Endodermal cell (in vitro differentiated cells): Measurements from ENCODE around the gene KRTAP12-1. TPM values are rescaled to one million over a fixed set of nuclear protein-coding genes. Genes with fewer than 3 reads are reported as not detected.

Experiments used
- DNase-seq: peaks from one replicate; pipeline ENCODE4 v3.0.0-alpha.2; 2017
- H3K27ac ChIP-seq: 2 replicates; pipeline ENCODE4 v1.5.1; 2013; ENCODE audit warnings: mild to moderate bottlenecking, low read depth, low read length, moderate library complexity
- H3K27me3 ChIP-seq: 2 replicates; pipeline ENCODE4 v1.6.1; 2013; ENCODE audit warnings: mild to moderate bottlenecking, low read length, moderate library complexity; ENCODE audit not compliant: insufficient read depth, control insufficient read depth, poor library complexity, severe bottlenecking
- H3K36me3 ChIP-seq: 2 replicates; pipeline ENCODE4 v1.7.0; 2013; ENCODE audit warnings: mild to moderate bottlenecking, low read length, moderate library complexity; ENCODE audit not compliant: control insufficient read depth, insufficient read depth
- H3K4me1 ChIP-seq: one replicate; pipeline ENCODE4 v1.7.0; 2013; ENCODE audit warnings: low read length; ENCODE audit not compliant: control insufficient read depth, insufficient read depth
- H3K4me3 ChIP-seq: 2 replicates; pipeline ENCODE4 v1.5.1; 2013; ENCODE audit warnings: mild to moderate bottlenecking, low read length, moderate library complexity
- H3K9ac ChIP-seq: 2 replicates; pipeline ENCODE4 v1.6.1; 2013; ENCODE audit warnings: mild to moderate bottlenecking, low read length, moderate library complexity; ENCODE audit not compliant: poor library complexity, severe bottlenecking; ENCODE audit errors: extremely low read depth
- H3K9me3 ChIP-seq: 2 replicates; pipeline ENCODE4 v1.6.1; 2013; ENCODE audit warnings: mild to moderate bottlenecking, low read length, moderate library complexity; ENCODE audit not compliant: control insufficient read depth
- H3K27ac Mint-ChIP-seq: 2 replicates; pipeline ENCODE4 v1.8.0; 2020; ENCODE audit warnings: mixed read lengths
- H3K27me3 Mint-ChIP-seq: 2 replicates; pipeline ENCODE4 v1.8.0; 2021; ENCODE audit warnings: mild to moderate bottlenecking, mixed read lengths; ENCODE audit not compliant: insufficient read depth
- H3K36me3 Mint-ChIP-seq: 2 replicates; pipeline ENCODE4 v1.8.0; 2020; ENCODE audit warnings: low read depth, mixed read lengths
- H3K4me1 Mint-ChIP-seq: 2 replicates; pipeline ENCODE4 v1.8.0; 2020; ENCODE audit warnings: mixed read lengths
- H3K4me3 Mint-ChIP-seq: 2 replicates; pipeline ENCODE4 v1.8.0; 2020; ENCODE audit warnings: mild to moderate bottlenecking, moderate library complexity, mixed read lengths
- H3K9me3 Mint-ChIP-seq: 2 replicates; pipeline ENCODE4 v1.8.0; 2020; ENCODE audit warnings: mild to moderate bottlenecking, mixed read lengths
- WGBS, 2 experiments: methylation state at CpG; one replicate each; pipeline versions ENCODE4 v1.1.5 to v1.1.7; 2013; ENCODE audit warnings: missing lambda C conversion rate in 2 of 2, mixed read lengths in 1 of 2; ENCODE audit not compliant: insufficient coverage in 1 of 2, insufficient read length in 1 of 2; 5-methylcytosine and 5-hydroxymethylcytosine counted together
- total RNA-seq, 2 donors: library from RNA; stranded (reverse); fragmentation: NEBNext Ultra II Directional in 1 of 2; extraction: Animal tissue kit (Norgen Biotek cat#: 25700) in 1 of 2; gene quantifications; 2 replicates in 1 of 2; 3 replicates in 1 of 2; pipeline ENCODE4 v1.2.1, GENCODE V29; 2021
- TF ChIP-seq, protein P1 (sequence below): fragments of 200-600 bp; sonication (generic); conservative IDR thresholded peaks from 2 replicates; pipeline ENCODE4 v1.5.0; 2021; ENCODE audit warnings: antibody characterized with exemption, mild to moderate bottlenecking

KRTAP12-1 gene
- total RNA-seq, 2 donors from 2014 or later = not detected

- Histone ChIP-seq H3K9ac (no peak overlapping the region), H3K27ac (no peak overlapping the region), H3K4me3 (no peak overlapping the region), H3K4me1 (no peaks in the 10 kb centered on the region), H3K9me3 (no peaks in the 10 kb centered on the region), H3K36me3 (no peaks in the 10 kb centered on the region), H3K27me3 (no peaks in the 10 kb centered on the region)
- Mint-ChIP-seq H3K36me3 (no peaks in the 10 kb centered on the region), H3K4me3 (no peak overlapping the region), H3K9me3 (no peaks in the 10 kb centered on the region), H3K4me1 (peaks cover 8% of the 10 kb centered on the region), H3K27ac (no peak overlapping the region), H3K27me3 (peaks cover 41% of the 10 kb centered on the region)
- 79 to 86% methylated on average over 6 to 11 of the region's 11 CpGs for WGBS, 2 experiments
- no peak for DNase-seq
- TF ChIP-seq, protein P1, sequence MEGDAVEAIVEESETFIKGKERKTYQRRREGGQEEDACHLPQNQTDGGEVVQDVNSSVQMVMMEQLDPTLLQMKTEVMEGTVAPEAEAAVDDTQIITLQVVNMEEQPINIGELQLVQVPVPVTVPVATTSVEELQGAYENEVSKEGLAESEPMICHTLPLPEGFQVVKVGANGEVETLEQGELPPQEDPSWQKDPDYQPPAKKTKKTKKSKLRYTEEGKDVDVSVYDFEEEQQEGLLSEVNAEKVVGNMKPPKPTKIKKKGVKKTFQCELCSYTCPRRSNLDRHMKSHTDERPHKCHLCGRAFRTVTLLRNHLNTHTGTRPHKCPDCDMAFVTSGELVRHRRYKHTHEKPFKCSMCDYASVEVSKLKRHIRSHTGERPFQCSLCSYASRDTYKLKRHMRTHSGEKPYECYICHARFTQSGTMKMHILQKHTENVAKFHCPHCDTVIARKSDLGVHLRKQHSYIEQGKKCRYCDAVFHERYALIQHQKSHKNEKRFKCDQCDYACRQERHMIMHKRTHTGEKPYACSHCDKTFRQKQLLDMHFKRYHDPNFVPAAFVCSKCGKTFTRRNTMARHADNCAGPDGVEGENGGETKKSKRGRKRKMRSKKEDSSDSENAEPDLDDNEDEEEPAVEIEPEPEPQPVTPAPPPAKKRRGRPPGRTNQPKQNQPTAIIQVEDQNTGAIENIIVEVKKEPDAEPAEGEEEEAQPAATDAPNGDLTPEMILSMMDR = no peak
These were observed 811 bp downstream of the KRTAP12-1 start for GRCh38 chr21:44681152-44681551.

DNA sequence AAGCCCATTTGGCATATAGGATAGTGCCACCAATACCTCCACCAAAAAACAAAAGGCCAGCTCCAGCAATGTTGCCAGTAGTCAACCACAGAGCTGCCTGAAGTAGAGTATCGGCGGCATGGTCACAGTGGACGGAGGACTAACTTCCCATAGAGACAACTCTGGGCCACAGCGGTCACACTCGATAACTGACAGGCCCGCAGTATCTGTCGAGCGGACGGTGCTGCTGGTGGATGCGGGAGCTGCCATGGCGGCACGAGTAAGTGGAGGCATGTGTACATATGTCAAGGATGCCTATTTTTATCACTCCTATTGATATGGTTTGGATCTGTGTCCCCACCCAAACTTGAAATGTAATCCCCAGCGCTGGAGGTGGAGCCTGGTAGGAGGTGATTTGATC lies 4.1 kb downstream of the KRTAP12-1 start:
- Histone ChIP-seq H3K4me1 (no peaks in the 10 kb centered on the region), H3K27ac (no peak overlapping the region), H3K9ac (no peak overlapping the region), H3K36me3 (no peaks in the 10 kb centered on the region), H3K4me3 (no peak overlapping the region), H3K9me3 (peaks cover 10% of the 10 kb centered on the region), H3K27me3 (no peaks in the 10 kb centered on the region)
- Mint-ChIP-seq H3K9me3 (peaks cover 9% of the 10 kb centered on the region), H3K27me3 (peaks cover 24% of the 10 kb centered on the region), H3K4me3 (no peak overlapping the region), H3K27ac (no peak overlapping the region), H3K4me1 (no peaks in the 10 kb centered on the region), H3K36me3 (peaks cover under 1% of the 10 kb centered on the region)
- 96 to 97% methylated on average over 10 to 13 of the region's 13 CpGs for WGBS, 2 experiments
- TF ChIP-seq, protein P1 = no peak
- no peak for DNase-seq

- H3K4me1 ChIP-seq = no peaks in the 10 kb centered on the region
- no peaks in the 10 kb centered on the region for H3K4me1 Mint-ChIP-seq
- 91% methylated on average over 1 of the region's 1 CpG; no CpG with 5 or more reads in 1 of the 2 experiments for WGBS, 2 experiments
These were observed 10.1 kb downstream of the KRTAP12-1 start for GRCh38 chr21:44671911-44672310.

More at GRCh38 chr21:44671911-44672310, 10.1 kb downstream of the KRTAP12-1 start:
- Mint-ChIP-seq H3K36me3 (peaks cover 3% of the 10 kb centered on the region), H3K27me3 (peaks cover 11% of the 10 kb centered on the region), H3K9me3 (peaks cover 59% of the 10 kb centered on the region), H3K4me3 (no peak overlapping the region), H3K27ac (no peak overlapping the region)
- no peak for DNase-seq
- Histone ChIP-seq H3K27me3 (no peaks in the 10 kb centered on the region), H3K9ac (no peak overlapping the region), H3K4me3 (no peak overlapping the region), H3K9me3 (peaks cover 50% of the 10 kb centered on the region), H3K36me3 (no peaks in the 10 kb centered on the region), H3K27ac (no peak overlapping the region)
- TF ChIP-seq, protein P1 = no peak
